Inflammatory macrophage (primary cell): ENCODE results near the gene HRC.
A peak's percentile ranks its signal among the peaks of the same experiment; 100 is the strongest.

Experiments
- DNase-seq, 2 donors: peaks; one replicate each; pipeline ENCODE4 v3.0.0-alpha.2; 2020 to 2022

The HRC gene

DNA sequence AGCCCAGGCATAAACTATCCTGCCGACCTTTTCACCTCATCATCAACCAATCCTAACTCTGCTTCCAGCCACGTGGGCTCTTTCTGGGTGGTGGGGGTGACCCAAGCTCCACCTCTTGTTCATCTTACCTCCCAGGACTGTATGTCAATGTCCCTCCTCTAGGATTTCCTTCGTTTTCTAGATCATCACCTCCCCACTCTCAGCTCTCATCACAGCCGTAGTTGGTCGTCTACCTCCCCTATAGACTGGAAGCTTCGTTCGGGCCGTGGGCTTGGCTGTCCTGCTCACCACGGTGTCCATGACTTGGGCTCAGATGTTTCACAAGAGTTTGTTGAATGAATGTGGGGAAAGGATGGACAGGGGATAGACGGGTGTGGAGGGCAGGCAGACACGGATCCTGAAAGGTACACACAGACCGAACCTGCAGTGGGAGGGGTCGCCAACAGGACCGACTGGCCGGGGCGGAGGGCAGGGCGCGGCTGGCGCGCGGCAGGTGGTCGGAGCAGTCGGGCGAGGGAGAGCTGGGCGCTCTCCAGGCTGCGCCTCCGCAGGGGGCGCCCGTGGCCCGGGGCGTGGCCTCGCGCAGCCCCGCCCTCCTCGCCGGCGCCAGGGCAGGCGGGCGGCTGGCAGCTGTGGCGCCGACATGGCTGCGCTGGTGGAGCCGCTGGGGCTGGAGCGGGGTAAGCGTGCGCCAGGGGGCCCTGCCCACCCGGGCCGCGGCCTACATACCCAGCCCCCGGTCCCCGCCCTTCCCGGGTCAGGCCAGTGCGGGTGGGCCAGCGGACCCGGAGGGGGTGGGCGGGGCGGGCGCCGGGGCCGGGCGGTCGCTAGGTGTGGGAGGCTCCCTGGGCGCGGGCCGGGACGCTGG lies 41.2 kb downstream of the HRC start, which contains the start of gene LIN7B:
LIN7B (plus strand) TSS at position 609 of the 868 bp plus-strand sequence; CDS start at position 644, 35 bp downstream.
- peak; percentile 65 to 77 for DNase-seq

- peak in 1 of 2 donors; percentile 12 for DNase-seq
Observed at GRCh38 chr19:49111218-49111998, 43.8 kb downstream of the HRC start.

- DNase-seq, result no peak
Observed at GRCh38 chr19:49110567-49110966, 44.6 kb downstream of the HRC start.

- DNase-seq, result no peak
Observed at GRCh38 chr19:49109569-49110233, 45.5 kb downstream of the HRC start.

DNA sequence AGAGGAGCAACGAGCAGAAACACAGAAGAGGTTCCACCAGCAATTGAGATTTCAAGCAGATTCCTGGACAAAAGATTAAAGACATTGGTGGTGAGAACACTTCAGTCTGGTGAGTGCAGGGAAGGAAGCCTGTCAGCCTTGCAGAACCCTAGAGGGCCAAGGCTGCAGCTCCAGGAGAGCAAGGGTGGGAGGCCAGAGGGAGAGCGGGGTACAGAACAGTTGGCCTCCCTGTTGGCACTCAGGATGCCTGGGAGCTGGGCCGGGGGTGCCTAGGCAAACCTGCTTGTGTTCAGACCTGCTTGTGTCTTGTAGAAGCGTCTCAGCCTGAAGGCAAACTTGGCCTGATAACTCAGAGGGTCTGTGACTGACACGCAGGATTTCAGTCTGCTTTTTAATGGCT lies 46.1 kb downstream of the HRC start:
- no peak for DNase-seq

- DNase-seq, result no peak
Observed at GRCh38 chr19:49107625-49108459, 47.4 kb downstream of the HRC start.

DNA sequence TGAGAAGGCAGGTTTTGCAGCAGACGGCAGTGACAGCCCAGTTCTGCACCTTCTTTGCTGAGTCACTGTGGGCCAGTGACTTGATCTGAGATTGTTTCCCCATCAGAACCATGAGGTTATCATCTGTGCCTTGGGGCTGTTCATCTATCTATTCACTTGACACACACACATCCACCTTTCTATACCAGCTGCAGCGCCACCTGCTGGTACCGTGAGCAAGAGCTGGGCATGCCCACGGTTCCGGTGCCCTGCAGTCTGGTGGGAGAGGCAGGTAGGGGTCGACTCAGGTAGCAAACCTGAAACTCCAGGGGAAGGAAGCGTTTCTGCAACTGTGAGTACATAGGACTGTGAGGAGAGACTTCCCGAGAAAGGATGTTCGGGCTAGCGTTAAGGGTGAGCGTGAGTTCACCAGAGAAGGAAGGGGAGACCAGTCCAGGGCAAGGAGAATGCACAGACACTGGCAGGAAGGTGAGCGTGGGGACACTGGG lies 48.5 kb downstream of the HRC start:
- peak; percentile 26 to 38 for DNase-seq

GRCh38 chr19:49104229-49104864 lies 50.8 kb downstream of the HRC start:
- DNase-seq, result no peak

- DNase-seq, result no peak
Observed at GRCh38 chr19:49103331-49104085, 51.7 kb downstream of the HRC start.

- DNase-seq, result no peak
Observed at GRCh38 chr19:49102303-49102702, 52.9 kb downstream of the HRC start.
